GM23338 (cell line): Measurements from ENCODE around the gene UBE2E2. TPM values are rescaled to one million over a fixed set of nuclear protein-coding genes. Genes with fewer than 3 reads are reported as not detected.

Source experiments
- ATAC-seq: fragments of 200-7000 bp; cut with Tn5 transposase; 3 replicates; pipeline ENCODE4 v1.9.1; 2020
- DNase-seq: peaks from one replicate; pipeline ENCODE4 v3.0.0-alpha.2; 2015; ENCODE audit warnings: low spot score
- H2AFZ ChIP-seq: fragments of 200-600 bp; sonication (generic); 2 replicates; pipeline ENCODE4 v1.8.0; 2016; ENCODE audit warnings: antibody characterized with exemption, mild to moderate bottlenecking, moderate library complexity
- H3F3A ChIP-seq: fragments of 200-600 bp; sonication (generic); replicated peaks from 2 replicates; pipeline ENCODE4 v1.8.0; 2017; ENCODE audit warnings: antibody characterized with exemption, mixed run types, low read depth
- H3K27ac ChIP-seq: fragments of 200-600 bp; sonication (generic); 2 replicates; pipeline ENCODE4 v1.6.1; 2016; ENCODE audit warnings: low read depth
- H3K27me3 ChIP-seq: fragments of 200-600 bp; sonication (generic); 2 replicates; pipeline ENCODE4 v1.8.0; 2016; ENCODE audit warnings: mild to moderate bottlenecking, mixed run types, moderate library complexity; ENCODE audit not compliant: insufficient read depth
- H3K36me3 ChIP-seq: fragments of 200-600 bp; sonication (generic); 2 replicates; pipeline ENCODE4 v1.8.0; 2016; ENCODE audit warnings: mild to moderate bottlenecking; ENCODE audit not compliant: insufficient read depth
- H3K4me1 ChIP-seq: fragments of 200-600 bp; sonication (generic); 2 replicates; pipeline ENCODE4 v1.8.0; 2016; ENCODE audit warnings: mild to moderate bottlenecking, moderate library complexity; ENCODE audit not compliant: insufficient read depth
- H3K4me2 ChIP-seq: fragments of 200-600 bp; sonication (generic); 2 replicates; pipeline ENCODE4 v1.7.1; 2017; ENCODE audit warnings: mixed run types
- H3K4me3 ChIP-seq: fragments of 200-600 bp; sonication (generic); 2 replicates; pipeline ENCODE4 v1.6.1; 2016; ENCODE audit warnings: mixed run types
- H3K79me2 ChIP-seq: fragments of 200-600 bp; sonication (generic); replicated peaks from 2 replicates; pipeline ENCODE4 v1.8.0; 2017; ENCODE audit warnings: mild to moderate bottlenecking; ENCODE audit not compliant: insufficient read depth
- H3K9me2 ChIP-seq: fragments of 200-600 bp; sonication (generic); 2 replicates; pipeline ENCODE4 v1.8.0; 2017; ENCODE audit not compliant: insufficient read depth
- H4K20me1 ChIP-seq: fragments of 200-600 bp; sonication (generic); replicated peaks from 2 replicates; pipeline ENCODE4 v1.8.0; 2017; ENCODE audit warnings: mild to moderate bottlenecking; ENCODE audit not compliant: insufficient read depth
- H3K27ac Mint-ChIP-seq: 2 replicates; pipeline ENCODE4 v1.8.0; 2020; ENCODE audit warnings: inconsistent platforms, mild to moderate bottlenecking, moderate library complexity, mixed read lengths
- H3K27me3 Mint-ChIP-seq: 3 replicates; pipeline ENCODE4 v1.8.0; 2022; ENCODE audit warnings: low read depth, mild to moderate bottlenecking, moderate library complexity, mixed read lengths, inconsistent platforms; ENCODE audit not compliant: insufficient read depth, poor library complexity
- H3K36me3 Mint-ChIP-seq: 3 replicates; pipeline ENCODE4 v1.8.0; 2021; ENCODE audit warnings: low read depth, mild to moderate bottlenecking, inconsistent platforms, moderate library complexity, mixed read lengths
- H3K4me1 Mint-ChIP-seq: 3 replicates; pipeline ENCODE4 v1.8.0; 2020; ENCODE audit warnings: mild to moderate bottlenecking, inconsistent platforms, mixed read lengths
- H3K4me3 Mint-ChIP-seq: 3 replicates; pipeline ENCODE4 v1.8.0; 2021; ENCODE audit warnings: moderate library complexity, mild to moderate bottlenecking, inconsistent platforms, mixed read lengths
- H3K9me3 Mint-ChIP-seq: 3 replicates; pipeline ENCODE4 v1.8.0; 2020; ENCODE audit warnings: moderate library complexity, mild to moderate bottlenecking, inconsistent platforms, mixed read lengths
- ETS1 ChIP-seq: IDR thresholded peaks from 2 replicates; pipeline ENCODE4 v1.6.1; 2016; ENCODE audit warnings: antibody characterized with exemption
- EZH2phosphoT487 ChIP-seq: fragments of 200-600 bp; sonication (generic); IDR thresholded peaks from one replicate; pipeline ENCODE4 v1.8.1; 2018; ENCODE audit warnings: antibody characterized with exemption; ENCODE audit not compliant: unreplicated experiment
- ZNF114 ChIP-seq: fragments of 250-450 bp; sonication (Bioruptor Pico); IDR thresholded peaks from 2 replicates; pipeline ENCODE4 v1.5.0; 2020; ENCODE audit warnings: mild to moderate bottlenecking, moderate library complexity
- ZNF462 ChIP-seq: fragments of 250-450 bp; sonication (Bioruptor Pico); IDR thresholded peaks from 2 replicates; pipeline ENCODE4 v1.5.0; 2020; ENCODE audit warnings: mild to moderate bottlenecking, moderate library complexity
- polyA plus RNA-seq: library from polyadenylated mRNA; unstranded; fragments of >200 nt; fragmentation: Nextera tagmentation; extraction: Ambion mirVana; gene quantifications from 2 replicates; pipeline ENCODE4 v1.2.1, GENCODE V29; 2016
- total RNA-seq: library from RNA; depleted of rRNA; stranded (reverse); fragments of >200 nt; shearing (Covaris generic); gene quantifications from 2 replicates; pipeline ENCODE4 v1.2.3, GENCODE V29; 2014

UBE2E2 gene
- total and polyA plus RNA-seq, 2 experiments from 2014 or later: 86.9 to 169 TPM

GRCh38 chr3:23566499-23566898, 363.4 kb downstream of the UBE2E2 start (continued):
- TF ChIP-seq ZNF114 (CRISPR knock-in tag): no peak

- Histone ChIP-seq H3K36me3 (no peaks in the 10 kb centered on the region), H3K4me2 (no peak overlapping the region), H3K27ac (no peak overlapping the region), H3F3A (no peaks in the 10 kb centered on the region), H3K9me2 (no peaks in the 10 kb centered on the region; the same call in 1 of the 2 replicates), H3K79me2 (no peaks in the 10 kb centered on the region), H3K4me3 (no peak overlapping the region), H3K4me1 (0 out of 2 replicates have a peak, but pooled peaks cover 8% of the 10 kb centered on the region), H4K20me1 (0 out of 2 replicates have a peak, but pooled peaks cover 2% of the 10 kb centered on the region), H3K27me3 (no peaks in the 10 kb centered on the region), H2AFZ (no peak overlapping the region)
- no peak for TF ChIP-seq ETS1
- no peak for TF ChIP-seq EZH2phosphoT487
- TF ChIP-seq ZNF462: no peak
- DNase-seq: no peak
- Mint-ChIP-seq H3K4me1 (peaks cover 4% of the 10 kb centered on the region; the same call in 2 of the 3 replicates), H3K27me3 (no peaks in the 10 kb centered on the region), H3K9me3 (no peaks in the 10 kb centered on the region), H3K36me3 (no peaks in the 10 kb centered on the region), H3K27ac (no peak overlapping the region), H3K4me3 (no peak overlapping the region)
- ATAC-seq: no peak
Measured at GRCh38 chr3:23567917-23568316, 364.8 kb downstream of the UBE2E2 start.
